ACC112 (cell line): Measurements from ENCODE around the gene LUM.

Source experiments
- H2AFZ ChIP-seq: fragments of 200-600 bp; sonication (generic); one replicate; pipeline ENCODE4 v1.6.0; 2017; ENCODE audit warnings: antibody characterized with exemption, low read length; ENCODE audit not compliant: unreplicated experiment
- H3K27ac ChIP-seq: fragments of 200-600 bp; sonication (generic); 2 replicates; pipeline ENCODE4 v1.5.1; 2014; ENCODE audit warnings: low read depth, mild to moderate bottlenecking, antibody characterized with exemption, low read length, moderate library complexity
- H3K27me3 ChIP-seq: fragments of 200-600 bp; sonication (generic); 2 replicates; pipeline ENCODE4 v1.6.1; 2014; ENCODE audit warnings: mild to moderate bottlenecking, antibody characterized with exemption, low read length, moderate library complexity, mixed read lengths; ENCODE audit not compliant: insufficient read depth
- H3K36me3 ChIP-seq: fragments of 200-600 bp; sonication (generic); 2 replicates; pipeline ENCODE4 v1.6.1; 2016; ENCODE audit warnings: mild to moderate bottlenecking, antibody characterized with exemption, low read length, moderate library complexity, mixed read lengths; ENCODE audit not compliant: insufficient read depth
- H3K4me1 ChIP-seq: fragments of 200-600 bp; sonication (generic); one replicate; pipeline ENCODE4 v1.6.1; 2016; ENCODE audit warnings: low read length, mixed read lengths; ENCODE audit not compliant: insufficient read depth, unreplicated experiment, control insufficient read depth
- H3K4me3 ChIP-seq: fragments of 200-600 bp; sonication (generic); 2 replicates; pipeline ENCODE4 v1.5.1; 2014; ENCODE audit warnings: mild to moderate bottlenecking, low read depth, low read length
- H3K79me2 ChIP-seq: fragments of 200-600 bp; sonication (generic); one replicate; pipeline ENCODE4 v1.6.0; 2016; ENCODE audit warnings: low read length; ENCODE audit not compliant: control insufficient read depth, unreplicated experiment, insufficient read depth

LUM gene

DNA sequence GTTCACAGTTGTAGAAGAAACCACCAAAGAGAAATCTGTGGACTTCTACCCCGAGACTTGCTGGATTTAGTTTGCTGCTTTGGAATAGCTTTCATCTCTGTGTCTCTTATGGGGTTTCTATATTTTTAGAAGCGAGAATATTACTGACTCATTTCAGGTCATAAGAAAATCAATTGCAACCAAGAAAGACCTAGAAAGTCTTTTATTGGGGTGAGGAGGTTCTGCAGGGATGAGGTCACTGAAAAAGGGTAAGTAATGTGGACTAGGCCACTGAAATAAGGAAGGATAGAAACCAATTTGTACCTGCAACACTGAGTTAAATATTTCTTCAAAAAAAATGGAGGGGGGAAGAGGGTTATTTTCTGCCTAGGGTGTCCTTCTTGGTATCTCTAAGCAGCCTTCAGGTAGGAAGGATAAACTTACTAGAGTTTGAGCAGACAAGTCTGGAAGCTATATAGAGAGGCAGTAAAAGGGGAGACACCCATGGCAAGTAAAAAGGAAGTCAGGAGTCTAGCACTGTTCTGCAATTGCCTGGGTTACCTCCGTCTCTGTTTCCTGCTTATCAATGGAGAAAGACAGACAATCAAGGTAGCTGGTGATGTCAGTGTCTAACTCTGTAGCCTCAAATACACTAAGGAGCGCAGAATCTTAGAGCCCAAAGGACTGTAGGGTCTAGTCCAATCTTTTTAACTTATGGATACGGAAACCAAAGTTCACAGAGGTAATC is 33.9 kb downstream of the LUM start:
- H3K4me3 ChIP-seq: no peak overlapping the region
- H3K4me1 ChIP-seq: no peaks in the 10 kb centered on the region
- H2AFZ ChIP-seq: no peak overlapping the region
- no peak overlapping the region for H3K27ac ChIP-seq
- no peaks in the 10 kb centered on the region for H3K36me3 ChIP-seq
- H3K27me3 ChIP-seq: no peaks in the 10 kb centered on the region
- no peaks in the 10 kb centered on the region for H3K79me2 ChIP-seq

DNA sequence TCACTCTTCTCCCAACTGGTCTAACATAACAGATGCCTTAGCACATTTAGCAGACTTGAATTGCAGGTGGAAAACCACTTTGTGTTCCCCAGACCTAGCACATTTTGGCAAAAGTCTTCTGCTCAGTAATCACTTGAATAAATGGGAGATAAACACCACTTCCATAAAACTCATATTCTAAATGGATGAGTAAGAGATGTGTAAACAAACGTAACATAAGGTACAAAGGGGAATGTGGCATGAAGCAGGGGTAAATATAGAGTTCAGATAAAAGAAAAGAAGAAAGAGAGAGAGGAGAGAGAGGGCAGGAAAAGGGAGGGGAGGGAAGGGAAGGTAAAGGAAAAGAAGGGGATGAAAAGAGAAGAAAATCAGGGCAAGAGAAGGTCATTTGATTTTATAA is 36.4 kb downstream of the LUM start:
- Histone ChIP-seq H3K36me3 (no peaks in the 10 kb centered on the region), H3K27ac (no peak overlapping the region), H3K79me2 (no peaks in the 10 kb centered on the region), H2AFZ (no peak overlapping the region), H3K27me3 (no peaks in the 10 kb centered on the region), H3K4me3 (no peak overlapping the region), H3K4me1 (no peaks in the 10 kb centered on the region)

DNA sequence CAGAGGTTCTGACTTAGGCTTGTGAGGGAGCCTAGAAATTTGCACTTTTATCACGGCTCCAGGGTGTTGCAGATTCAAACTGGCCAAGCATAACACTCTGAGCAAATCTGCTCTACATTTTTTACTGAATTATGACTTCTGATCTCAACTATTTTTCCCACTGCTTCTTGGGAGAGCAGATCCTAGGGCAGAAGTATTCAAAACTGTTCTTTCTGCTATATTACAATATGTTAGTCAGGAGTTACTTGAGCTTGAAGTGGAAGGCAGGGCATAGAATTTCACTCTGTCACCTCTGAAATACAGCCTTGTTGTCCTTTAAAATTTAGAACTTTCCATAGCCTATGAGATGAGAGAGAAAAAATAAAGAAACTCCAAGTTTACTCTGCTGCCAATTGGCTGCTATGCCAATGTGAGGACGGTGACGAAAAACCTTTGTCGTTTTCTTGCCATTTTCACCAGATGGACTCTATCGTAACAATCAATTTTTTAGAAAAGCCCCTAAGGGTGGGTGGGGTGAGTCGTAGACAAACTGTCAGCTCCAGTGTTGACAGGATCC is 37.1 kb downstream of the LUM start:
- H3K4me3 ChIP-seq: no peak overlapping the region
- H3K4me1 ChIP-seq: no peaks in the 10 kb centered on the region
- H2AFZ ChIP-seq: peak overlapping the region; percentile 23
- H3K36me3 ChIP-seq: no peaks in the 10 kb centered on the region
- no peaks in the 10 kb centered on the region for H3K79me2 ChIP-seq
- H3K27me3 ChIP-seq: no peaks in the 10 kb centered on the region
- no peak overlapping the region for H3K27ac ChIP-seq

DNA sequence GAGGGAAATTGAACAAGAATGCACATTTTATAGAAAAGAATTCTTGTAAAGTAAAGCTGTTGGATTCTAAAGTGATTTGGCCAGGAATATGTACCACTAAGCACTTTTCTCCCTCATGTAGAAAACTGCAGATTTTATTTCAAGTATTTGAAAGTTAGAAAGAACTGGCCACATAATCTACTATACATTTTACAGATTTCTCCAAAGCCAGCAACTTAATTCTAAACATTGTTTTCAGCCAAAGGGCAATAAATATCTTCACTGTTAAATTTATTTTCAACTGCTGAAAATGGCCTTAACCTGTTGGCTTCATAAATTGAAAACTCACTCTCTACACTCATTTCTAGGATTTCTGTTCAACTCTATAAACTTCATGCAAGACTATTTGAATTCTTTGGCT is 37.9 kb downstream of the LUM start:
- H2AFZ ChIP-seq: no peak overlapping the region

DNA sequence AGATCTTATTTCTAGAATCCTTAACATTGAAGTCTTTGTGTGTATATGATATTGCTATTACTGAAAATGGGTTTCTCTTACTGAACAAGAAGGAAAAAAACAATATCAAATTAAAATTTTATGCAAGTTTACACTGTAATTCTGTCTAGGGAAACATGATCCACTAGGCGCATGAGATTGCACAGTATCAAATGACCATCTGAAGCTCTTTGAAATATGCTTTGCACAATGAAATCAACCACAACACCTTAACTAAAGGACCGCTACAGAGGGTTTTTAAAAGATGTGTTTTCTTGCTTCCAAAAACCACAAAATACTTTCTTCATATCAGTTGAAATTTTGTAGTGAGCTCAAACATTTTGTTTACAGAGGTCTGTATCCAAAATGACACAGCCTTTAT is 38.4 kb downstream of the LUM start:
- Histone ChIP-seq H3K36me3 (no peaks in the 10 kb centered on the region), H3K79me2 (no peaks in the 10 kb centered on the region)

More for the DNA sequence above, 37.9 kb downstream of the LUM start:
- H3K4me1 ChIP-seq: no peaks in the 10 kb centered on the region
- no peak overlapping the region for H3K4me3 ChIP-seq
- H3K27me3 ChIP-seq: no peaks in the 10 kb centered on the region
- no peaks in the 10 kb centered on the region for H3K79me2 ChIP-seq
- no peaks in the 10 kb centered on the region for H3K36me3 ChIP-seq
- H3K27ac ChIP-seq: no peak overlapping the region

DNA sequence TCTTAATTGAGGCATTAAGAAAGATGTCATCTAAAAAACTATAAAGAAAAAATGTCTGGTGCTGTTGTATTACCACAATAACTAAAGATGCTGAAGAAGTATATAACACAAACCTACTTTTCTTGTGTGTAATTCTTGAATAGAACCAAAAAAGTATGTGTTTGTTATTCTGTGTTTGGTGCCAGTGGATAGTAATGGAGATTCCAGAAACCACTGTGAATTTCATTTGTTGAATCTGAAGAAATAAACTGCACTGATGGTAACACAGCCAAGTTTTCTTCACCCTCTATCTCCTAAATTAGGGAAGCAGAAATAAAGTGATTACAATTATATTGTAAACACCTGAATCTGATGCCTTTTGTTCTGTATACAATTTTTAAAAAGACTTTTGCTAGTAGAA is 40.4 kb downstream of the LUM start:
- no peaks in the 10 kb centered on the region for H3K79me2 ChIP-seq
- H3K4me3 ChIP-seq: no peak overlapping the region
- no peaks in the 10 kb centered on the region for H3K27me3 ChIP-seq
- H3K27ac ChIP-seq: no peak overlapping the region
- H2AFZ ChIP-seq: no peak overlapping the region
- H3K36me3 ChIP-seq: no peaks in the 10 kb centered on the region
- no peaks in the 10 kb centered on the region for H3K4me1 ChIP-seq

More for the DNA sequence above, 38.4 kb downstream of the LUM start:
- H3K4me3 ChIP-seq: no peak overlapping the region
- no peaks in the 10 kb centered on the region for H3K27me3 ChIP-seq
- no peaks in the 10 kb centered on the region for H3K4me1 ChIP-seq
- no peak overlapping the region for H2AFZ ChIP-seq
- no peak overlapping the region for H3K27ac ChIP-seq

DNA sequence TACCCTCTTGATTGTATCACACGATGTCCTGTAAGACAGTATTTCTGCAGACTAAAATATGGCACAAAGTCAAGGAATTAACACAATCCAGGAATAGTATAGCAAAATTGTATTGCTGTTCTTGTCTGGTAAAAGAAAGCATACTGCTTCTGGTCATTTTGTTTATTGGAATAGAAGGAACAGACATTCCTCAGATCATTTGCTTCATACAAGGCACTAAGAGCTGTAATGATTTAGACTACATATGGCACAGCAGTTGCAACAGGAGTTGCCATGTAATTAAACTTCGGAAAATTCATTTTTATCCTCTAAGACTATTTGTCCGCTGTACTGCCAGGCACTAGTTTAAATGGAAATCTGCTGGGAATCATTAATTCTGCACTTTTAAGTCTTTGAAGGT is 45.9 kb downstream of the LUM start:
- H3K27me3 ChIP-seq: no peaks in the 10 kb centered on the region
- H3K79me2 ChIP-seq: no peaks in the 10 kb centered on the region
- no peaks in the 10 kb centered on the region for H3K36me3 ChIP-seq
- no peak overlapping the region for H3K27ac ChIP-seq
- H3K4me1 ChIP-seq: no peaks in the 10 kb centered on the region
- H3K4me3 ChIP-seq: no peak overlapping the region
- no peak overlapping the region for H2AFZ ChIP-seq

DNA sequence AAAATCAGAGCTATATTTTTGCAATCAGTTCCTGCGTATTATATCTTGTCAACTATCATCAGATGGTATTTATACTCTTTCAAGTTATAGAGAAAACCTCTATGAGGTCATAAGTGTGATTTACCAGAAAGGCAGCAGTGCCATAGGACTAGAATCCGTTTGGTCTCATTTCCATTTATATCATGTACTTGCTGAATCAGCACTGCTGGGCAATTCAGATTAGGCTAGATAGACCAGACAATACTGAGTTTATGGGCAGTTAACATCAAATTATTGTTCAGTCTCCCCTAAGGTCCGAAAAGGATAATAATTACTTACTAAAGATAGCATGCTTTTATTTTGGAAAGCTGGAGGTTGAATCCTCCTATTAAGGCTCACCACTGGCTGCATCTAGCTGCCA is 46.7 kb downstream of the LUM start:
- Histone ChIP-seq H3K79me2 (no peaks in the 10 kb centered on the region), H2AFZ (no peak overlapping the region), H3K27me3 (no peaks in the 10 kb centered on the region), H3K36me3 (no peaks in the 10 kb centered on the region), H3K4me1 (no peaks in the 10 kb centered on the region), H3K4me3 (no peak overlapping the region), H3K27ac (no peak overlapping the region)

DNA sequence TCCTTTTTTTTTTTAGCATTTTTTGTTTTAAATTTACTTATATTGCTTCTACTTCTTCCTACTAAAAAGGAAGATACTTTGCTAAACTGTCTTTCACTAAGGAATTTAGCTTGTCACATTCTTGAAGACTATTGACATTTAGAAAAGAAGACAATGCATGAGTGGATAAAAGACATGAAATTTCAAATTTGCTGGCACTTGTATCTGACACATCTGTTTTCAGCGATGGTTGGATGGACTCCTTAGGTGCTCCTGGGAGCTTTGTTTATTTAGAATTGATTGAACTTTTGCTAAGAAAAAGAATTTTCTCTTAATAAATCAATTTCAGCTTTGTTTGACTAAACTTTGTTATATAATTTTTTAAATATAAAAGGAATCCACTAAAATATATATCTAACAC is 50.2 kb downstream of the LUM start:
- Histone ChIP-seq H3K27ac (no peak overlapping the region), H3K4me3 (no peak overlapping the region), H2AFZ (no peak overlapping the region), H3K36me3 (no peaks in the 10 kb centered on the region), H3K4me1 (no peaks in the 10 kb centered on the region), H3K79me2 (no peaks in the 10 kb centered on the region), H3K27me3 (no peaks in the 10 kb centered on the region)

DNA sequence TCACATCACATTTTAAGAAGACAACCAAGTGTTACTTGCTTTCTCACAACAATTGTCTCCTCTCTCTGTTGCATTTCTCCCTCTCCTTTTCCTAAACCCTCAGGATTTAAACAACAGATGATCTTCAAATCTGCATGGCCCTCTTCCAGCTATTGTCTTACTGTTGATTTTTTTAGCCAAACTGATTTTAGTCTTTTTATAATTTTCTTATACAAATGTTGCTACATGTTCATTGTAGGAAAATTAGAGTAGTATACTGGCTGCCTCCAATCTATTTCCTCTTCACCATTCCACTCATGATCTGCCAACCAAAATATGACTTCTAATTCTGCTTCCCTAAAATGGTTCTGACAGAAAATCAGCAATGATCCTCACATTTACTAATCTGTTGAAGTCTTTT is 52.1 kb downstream of the LUM start:
- H3K27me3 ChIP-seq: no peaks in the 10 kb centered on the region
- peaks cover 6% of the 10 kb centered on the region for H3K4me1 ChIP-seq
- H3K79me2 ChIP-seq: no peaks in the 10 kb centered on the region
- no peak overlapping the region for H3K4me3 ChIP-seq
- H3K27ac ChIP-seq: no peak overlapping the region
- H2AFZ ChIP-seq: no peak overlapping the region
- no peaks in the 10 kb centered on the region for H3K36me3 ChIP-seq

DNA sequence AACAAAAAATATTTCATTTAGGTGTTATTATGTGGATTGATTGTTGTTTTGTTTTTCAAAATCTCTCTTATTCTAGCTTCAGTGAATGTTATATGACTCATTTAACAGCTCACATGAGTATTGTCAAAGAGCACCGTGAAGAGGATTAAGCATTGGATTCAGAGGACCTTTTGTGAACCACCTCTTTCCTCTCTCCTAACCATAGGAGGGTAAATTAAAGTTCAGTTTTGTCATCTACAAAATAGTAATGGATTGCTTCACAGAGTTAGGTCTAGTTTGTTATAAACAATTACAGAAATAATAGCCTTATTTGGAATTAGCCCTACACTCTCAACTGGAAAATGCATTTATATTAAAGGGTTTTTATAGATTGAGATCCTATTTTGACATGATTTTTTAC is 52.5 kb downstream of the LUM start:
- no peak overlapping the region for H3K4me3 ChIP-seq
- H2AFZ ChIP-seq: no peak overlapping the region
- H3K4me1 ChIP-seq: peaks cover 10% of the 10 kb centered on the region
- no peaks in the 10 kb centered on the region for H3K79me2 ChIP-seq
- H3K27me3 ChIP-seq: no peaks in the 10 kb centered on the region
- H3K36me3 ChIP-seq: no peaks in the 10 kb centered on the region
- no peak overlapping the region for H3K27ac ChIP-seq
